Forelimb muscle (tissue), 1 donor: ENCODE data around the gene ADAMTS15. TPM values are rescaled to one million over a fixed set of nuclear protein-coding genes. Genes with fewer than 3 reads are reported as not detected.

Experiments
- DNase-seq: peaks from one replicate; pipeline ENCODE4 v3.0.0-alpha.2; 2013; ENCODE audit warnings: low read depth
- polyA plus RNA-seq: library from polyadenylated mRNA; unstranded; fragments of 120-200 nt; gene quantifications from one replicate; pipeline ENCODE4 v1.2.1, GENCODE V29; 2013; ENCODE audit not compliant: insufficient read length

Gene ADAMTS15
- polyA plus RNA-seq, 1 donor: 19.5 TPM

GRCh38 chr11:130457623-130458409 is 9.4 kb downstream of the ADAMTS15 start:
- DNase-seq: no peak

- no peak for DNase-seq
Measured at GRCh38 chr11:130458410-130458729, 9.9 kb downstream of the ADAMTS15 start.

GRCh38 chr11:130459521-130459920 is 11.1 kb downstream of the ADAMTS15 start:
- no peak for DNase-seq

GRCh38 chr11:130462101-130462885 is 13.8 kb downstream of the ADAMTS15 start:
- no peak for DNase-seq

- DNase-seq: no peak
Measured at GRCh38 chr11:130462931-130463330, 14.5 kb downstream of the ADAMTS15 start.

GRCh38 chr11:130464291-130464812 is 15.9 kb downstream of the ADAMTS15 start:
- DNase-seq: no peak

GRCh38 chr11:130465263-130465662 is 16.8 kb downstream of the ADAMTS15 start:
- DNase-seq: no peak

GRCh38 chr11:130467116-130467900 is 18.9 kb downstream of the ADAMTS15 start:
- no peak for DNase-seq

GRCh38 chr11:130469181-130469580 is 20.7 kb downstream of the ADAMTS15 start:
- DNase-seq: no peak

GRCh38 chr11:130470832-130471706 is 22.6 kb downstream of the ADAMTS15 start:
- DNase-seq: no peak

- no peak for DNase-seq
Measured at GRCh38 chr11:130471731-130472433, 23.4 kb downstream of the ADAMTS15 start.

GRCh38 chr11:130472434-130472961 is 24.1 kb downstream of the ADAMTS15 start:
- DNase-seq: no peak

- DNase-seq: no peak
Measured at GRCh38 chr11:130473056-130473794, 24.8 kb downstream of the ADAMTS15 start.

GRCh38 chr11:130473795-130474377 is 25.4 kb downstream of the ADAMTS15 start:
- no peak for DNase-seq

GRCh38 chr11:130474637-130475400 is 26.4 kb downstream of the ADAMTS15 start:
- no peak for DNase-seq

- no peak for DNase-seq
Measured at GRCh38 chr11:130475426-130476053, 27.1 kb downstream of the ADAMTS15 start.

GRCh38 chr11:130476200-130476921 is 27.9 kb downstream of the ADAMTS15 start:
- no peak for DNase-seq
